C4-2B (cell line): Measurements from ENCODE around the gene SP110.

ENCODE experiments used
- CTCF ChIP-seq: fragments of 450-650 bp; conservative IDR thresholded peaks from 2 replicates; pipeline ENCODE4 v1.5.1; 2017; ENCODE audit warnings: mild to moderate bottlenecking
- ZFX ChIP-seq: fragments of 450-650 bp; IDR thresholded peaks from 2 replicates; pipeline ENCODE4 v1.6.1; 2017

- TF ChIP-seq CTCF (no peak), ZFX (no peak)
Measured at GRCh38 chr2:230244211-230244610, 24.4 kb upstream of the SP110 start.
